NOMO-1 treated with DMSO at 0.1 percent for 48 hours (cell line): ENCODE data around the gene SPDYE2B.
"Not testable (repeated sequence)": the region's sequence is repeated elsewhere in the genome, so short reads cannot be mapped to it uniquely, and the experiment has no call there.

ENCODE experiments used
- DNase-seq: peaks from one replicate; lab custom pipeline; 2025; ENCODE audit not compliant: unreplicated experiment; lab: John Stamatoyannopoulos, UW

SPDYE2B gene

GRCh38 chr7:102698962-102699750 is 49.0 kb downstream of the SPDYE2B start:
- DNase-seq, result not testable (repeated sequence)
